Lower leg skin (tissue), 3 donors: ENCODE results near the gene ANKRD13B.

ENCODE experiments used
- CTCF ChIP-seq, 3 donors: fragments of 450-650 bp; IDR thresholded peaks; one replicate each; pipeline ENCODE4 v1.5.1; 2016; ENCODE audit warnings: antibody characterized with exemption in 3 of 3, mild to moderate bottlenecking in 3 of 3, moderate library complexity in 2 of 3
- POLR2A ChIP-seq, 2 donors: fragments of 450-650 bp; IDR thresholded peaks; one replicate each; pipeline ENCODE4 v1.6.1; 2016 to 2017; ENCODE audit warnings: antibody characterized with exemption in 2 of 2, mild to moderate bottlenecking in 1 of 2, moderate library complexity in 1 of 2

DNA sequence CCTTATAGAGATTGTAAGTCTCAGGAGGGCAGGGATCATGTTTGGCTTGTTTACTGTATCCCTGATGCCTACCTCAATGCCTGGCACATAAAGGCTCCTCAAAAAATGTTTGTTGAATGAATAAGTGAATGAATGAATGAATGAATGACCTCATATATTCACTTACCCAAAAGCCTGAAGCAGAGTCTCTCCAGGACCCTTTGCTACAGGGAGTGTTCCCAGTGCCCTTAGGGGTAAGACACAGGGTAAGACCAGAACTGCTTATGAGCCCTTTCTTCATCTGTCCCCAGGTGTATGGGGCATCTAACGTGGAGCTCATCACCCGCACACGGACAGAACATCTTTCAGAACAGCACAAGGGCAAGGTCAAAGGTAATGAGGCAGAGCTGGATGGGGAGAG is 17.5 kb downstream of the ANKRD13B start:
- no peak for TF ChIP-seq CTCF (IDR thresholded peaks at IDR 0.05)
- no peak for TF ChIP-seq POLR2A (IDR thresholded peaks at IDR 0.05)
